HG02973 (cell line): ENCODE results near the gene PAM.

ENCODE experiments used
- ATAC-seq: cut with Tn5 transposase; IDR thresholded peaks from one replicate; pipeline ENCODE4 v1.9.1; 2021; ENCODE audit warnings: moderate library complexity; ENCODE audit not compliant: unreplicated experiment

The PAM gene

DNA sequence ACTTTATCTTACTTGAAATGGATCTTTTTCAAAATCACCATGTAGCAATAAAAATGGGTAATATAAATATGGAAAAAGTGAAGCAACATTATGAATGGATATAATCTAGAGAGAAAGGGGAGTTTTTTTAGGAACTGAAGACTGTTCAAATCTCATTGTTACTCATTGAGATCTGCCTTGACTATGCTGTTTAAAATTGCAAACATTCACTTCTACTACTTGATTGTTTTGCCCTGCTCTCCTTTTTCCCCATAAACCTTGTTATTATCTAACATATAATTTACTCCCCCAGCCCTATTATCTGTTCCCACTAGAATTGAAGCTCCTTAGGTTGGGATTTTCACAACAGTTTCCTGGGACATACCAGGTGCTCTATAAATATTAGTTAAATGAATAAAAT lies 22.0 kb downstream of the PAM start:
- ATAC-seq = no peak

DNA sequence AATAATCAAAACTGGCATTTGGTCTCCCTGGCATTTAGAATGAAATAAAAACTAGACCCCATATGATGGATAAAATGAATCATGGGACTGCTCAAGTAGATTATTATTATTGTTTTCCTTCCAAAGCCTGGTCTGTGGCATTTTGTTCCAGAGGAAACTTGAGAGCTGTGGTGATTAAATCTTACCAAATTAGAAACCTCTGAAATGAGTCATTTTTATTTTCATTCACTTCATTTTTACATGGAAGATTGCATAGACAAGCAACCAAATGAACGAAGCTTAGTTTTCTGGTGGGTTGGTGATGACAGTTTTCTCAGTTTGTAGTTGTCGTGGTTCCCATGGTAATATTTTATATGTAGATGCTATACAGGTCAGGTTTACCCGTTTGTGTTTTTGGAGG lies 23.4 kb downstream of the PAM start:
- ATAC-seq = peak; percentile 69

DNA sequence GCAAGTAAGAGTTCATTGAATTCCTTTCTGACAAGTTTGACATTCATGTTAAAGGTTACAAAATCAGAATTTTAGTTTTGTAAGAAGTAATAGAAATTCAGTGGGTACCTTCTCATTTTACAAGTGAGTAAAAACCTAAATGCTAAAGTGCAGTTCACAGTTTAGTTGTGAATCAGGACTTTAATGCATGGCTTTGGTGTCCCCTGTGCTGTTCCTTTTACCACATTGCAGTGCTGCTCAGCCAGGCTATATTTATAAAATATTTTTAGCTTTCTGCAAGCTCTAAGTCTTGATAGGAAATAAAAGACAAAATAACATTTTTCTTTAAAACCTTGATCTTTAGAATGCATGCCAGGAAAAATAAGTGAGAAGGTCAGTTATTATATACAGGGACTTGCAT lies 26.3 kb downstream of the PAM start:
- ATAC-seq = no peak

DNA sequence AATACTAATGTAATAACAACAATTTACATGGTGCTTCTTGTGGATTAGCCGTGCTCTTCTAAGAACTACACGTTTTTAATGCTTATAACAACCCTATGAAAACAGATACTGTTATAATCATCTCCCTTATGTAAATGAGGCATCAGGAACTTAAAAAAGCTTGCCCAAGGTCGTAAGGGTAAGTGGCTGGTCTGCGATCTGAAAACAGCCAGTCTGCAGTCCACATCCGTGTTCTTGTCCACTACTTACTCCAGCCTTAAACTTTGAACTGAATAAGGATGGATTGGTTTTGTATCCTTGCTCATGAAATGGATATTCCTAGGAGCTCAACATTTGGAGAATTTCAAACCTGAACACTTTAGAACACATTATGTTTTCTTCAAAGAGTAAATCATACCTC lies 26.7 kb downstream of the PAM start:
- ATAC-seq = no peak

DNA sequence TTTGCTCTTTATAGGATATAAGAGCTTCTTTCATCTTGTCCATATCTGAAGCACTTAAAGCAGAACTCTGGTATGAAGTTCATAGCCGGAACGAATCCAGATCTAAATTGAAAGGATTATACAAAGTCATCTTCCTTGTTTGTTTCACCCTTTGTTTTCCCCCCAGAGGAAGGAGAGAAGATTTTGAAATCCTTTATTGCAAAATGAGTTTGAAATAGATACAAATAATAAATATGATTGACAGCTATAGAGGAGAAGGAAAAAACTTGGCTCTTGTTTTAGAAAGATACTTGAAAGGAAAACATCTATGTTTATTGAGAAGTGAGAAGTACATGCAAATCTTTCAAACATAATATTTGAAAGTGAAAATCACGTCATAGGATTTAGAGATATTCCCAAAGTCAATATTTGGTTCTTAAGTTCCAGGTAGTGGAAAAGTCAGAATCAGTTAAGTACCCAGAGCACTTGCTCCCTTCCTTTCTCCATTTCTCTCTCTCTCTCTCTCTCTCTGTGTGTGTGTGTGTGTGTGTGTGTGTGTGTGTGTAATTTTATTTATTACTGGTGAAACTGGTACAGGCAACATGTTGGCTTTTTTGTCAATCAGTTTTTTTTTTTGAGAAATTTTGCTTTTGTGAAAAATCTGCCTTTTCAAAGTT lies 27.2 kb downstream of the PAM start:
- ATAC-seq = no peak

DNA sequence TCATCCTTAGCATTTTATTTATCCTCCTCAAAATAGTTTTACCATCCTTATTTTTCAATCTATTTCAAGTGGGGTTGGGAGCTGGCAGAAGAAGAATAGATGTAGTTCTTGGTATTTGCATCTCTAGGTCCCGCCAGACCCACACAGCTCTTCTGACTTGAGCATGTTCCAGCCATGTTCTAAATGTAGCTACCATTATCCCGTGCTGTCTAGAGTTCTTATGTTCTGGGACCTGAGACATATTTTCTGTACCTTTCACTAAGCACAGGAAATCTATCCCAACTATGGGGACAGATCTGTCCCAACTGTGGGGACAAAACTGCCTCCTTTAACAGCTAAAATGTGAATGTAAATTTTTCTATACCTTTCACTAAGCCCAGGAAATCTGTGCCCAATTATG lies 32.0 kb downstream of the PAM start:
- no peak for ATAC-seq

DNA sequence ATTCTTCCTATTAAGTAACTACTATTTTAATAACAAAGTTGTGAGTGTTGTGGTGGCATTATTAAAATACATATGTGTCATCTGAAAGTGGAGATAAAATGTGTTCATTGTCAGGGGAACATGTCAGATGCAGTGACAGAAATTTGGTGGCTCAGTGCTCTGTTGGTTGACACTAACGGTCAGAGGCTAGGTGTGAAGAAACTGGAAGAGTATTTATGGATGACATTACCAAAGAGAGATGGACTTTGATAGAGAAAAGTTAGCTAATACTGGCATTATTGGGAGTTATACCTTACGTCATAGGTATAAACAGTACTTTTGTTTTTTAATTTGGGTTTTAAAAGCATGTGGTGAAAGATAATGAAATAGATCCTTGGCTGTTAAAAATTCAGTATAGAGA lies 33.7 kb downstream of the PAM start:
- ATAC-seq = no peak

DNA sequence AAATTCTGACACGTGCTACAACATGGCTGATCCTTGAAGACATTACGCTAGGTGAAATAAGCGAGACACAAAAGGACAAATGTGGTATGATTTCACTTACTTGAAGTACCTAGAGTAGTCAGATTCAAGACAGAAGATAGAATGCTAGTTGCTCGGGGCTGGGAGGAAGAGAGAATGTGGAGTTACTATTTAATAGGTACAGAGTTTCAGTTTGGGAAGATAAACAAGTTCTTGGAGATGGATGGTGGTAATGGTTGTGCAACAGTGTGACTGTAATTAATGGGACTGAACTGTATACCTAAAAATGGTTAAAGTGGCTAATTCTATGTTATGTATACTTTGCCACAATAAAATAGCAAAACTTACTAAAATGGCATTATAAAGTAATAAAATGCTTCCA lies 34.4 kb downstream of the PAM start:
- no peak for ATAC-seq

DNA sequence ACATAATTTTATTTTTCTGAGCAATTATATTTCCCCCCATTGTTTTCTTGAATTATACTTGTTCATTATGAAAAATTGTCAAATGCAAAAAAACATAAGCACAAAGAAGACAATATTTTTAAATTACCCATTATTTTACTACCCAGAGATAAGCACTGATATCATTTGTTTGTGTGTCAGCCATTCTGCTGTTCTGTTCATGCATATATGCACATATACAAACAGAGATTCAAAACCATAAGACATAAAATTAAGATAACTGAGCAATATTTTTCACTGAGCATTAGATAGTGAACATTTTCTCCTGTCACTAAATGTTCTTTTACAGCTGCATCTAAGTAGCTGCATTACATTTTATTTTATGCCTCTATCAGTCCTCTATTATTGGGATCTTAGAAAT lies 35.6 kb downstream of the PAM start:
- ATAC-seq = no peak

DNA sequence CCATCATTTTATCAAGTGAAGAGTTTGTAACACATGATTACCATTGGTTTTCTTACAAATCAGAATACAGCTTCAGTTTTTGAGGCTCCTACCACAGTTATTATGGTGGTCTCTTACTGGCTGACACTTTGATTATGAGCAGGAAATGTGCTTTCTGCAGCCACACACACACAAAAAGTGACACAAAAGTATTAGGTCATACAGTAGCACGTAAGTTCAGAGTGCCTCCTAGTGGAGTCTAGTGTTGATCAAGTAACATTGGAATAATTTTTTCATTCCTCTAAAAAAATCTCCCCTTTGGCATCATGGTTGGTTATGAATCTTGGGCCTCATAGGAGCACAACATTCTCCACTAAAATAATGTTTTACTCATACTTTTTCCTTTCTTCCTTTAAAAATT lies 37.6 kb downstream of the PAM start:
- ATAC-seq = no peak

DNA sequence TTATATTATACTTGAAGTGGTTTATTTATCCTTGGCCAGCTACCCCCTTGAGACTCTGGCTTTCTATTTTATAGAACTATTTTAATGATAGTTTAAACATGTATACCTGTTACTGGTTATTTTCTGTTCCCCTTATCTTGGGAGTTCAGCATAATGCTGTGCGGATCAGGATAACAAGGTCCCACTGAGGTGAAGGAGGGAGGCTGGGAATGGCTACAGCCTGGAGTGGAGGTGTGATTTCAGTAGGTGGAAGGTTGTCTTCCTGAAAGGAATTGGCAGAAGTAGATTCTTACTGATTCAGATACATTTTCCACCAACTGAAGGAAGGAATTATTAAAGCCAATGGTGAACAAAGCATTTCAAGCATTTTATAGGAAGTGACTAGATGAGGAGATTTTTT lies 38.9 kb downstream of the PAM start:
- ATAC-seq = no peak

DNA sequence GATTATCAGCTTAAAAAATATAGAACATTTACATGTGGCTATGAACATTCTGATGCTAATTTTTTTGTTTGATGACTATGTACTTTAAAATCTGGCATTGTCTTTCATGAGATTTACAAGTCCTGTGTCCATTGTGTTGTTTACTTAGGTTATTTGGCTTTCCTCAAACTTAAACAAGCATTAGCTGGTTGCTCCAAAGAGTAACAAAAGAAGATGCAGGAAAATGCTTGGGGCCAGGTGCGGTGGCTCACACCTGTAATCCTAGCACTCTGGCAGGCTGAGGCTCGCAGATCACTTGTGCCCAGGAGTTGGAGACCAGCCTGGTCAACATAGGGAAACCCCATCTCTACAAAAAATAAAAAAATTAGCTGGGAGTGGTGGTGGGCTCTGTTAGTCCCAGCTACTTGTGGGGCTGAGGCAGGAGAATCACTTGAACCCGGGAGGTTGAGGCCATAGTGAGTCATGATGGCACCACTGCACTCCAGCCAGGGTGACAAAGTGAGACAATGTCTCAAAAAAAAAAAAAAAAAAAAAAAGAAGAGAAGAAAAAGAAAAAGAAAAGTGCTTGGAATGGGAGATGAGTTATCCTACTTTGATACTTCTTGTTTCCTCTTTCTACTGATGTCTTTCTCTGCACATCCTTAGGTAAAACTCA lies 39.7 kb downstream of the PAM start:
- no peak for ATAC-seq

DNA sequence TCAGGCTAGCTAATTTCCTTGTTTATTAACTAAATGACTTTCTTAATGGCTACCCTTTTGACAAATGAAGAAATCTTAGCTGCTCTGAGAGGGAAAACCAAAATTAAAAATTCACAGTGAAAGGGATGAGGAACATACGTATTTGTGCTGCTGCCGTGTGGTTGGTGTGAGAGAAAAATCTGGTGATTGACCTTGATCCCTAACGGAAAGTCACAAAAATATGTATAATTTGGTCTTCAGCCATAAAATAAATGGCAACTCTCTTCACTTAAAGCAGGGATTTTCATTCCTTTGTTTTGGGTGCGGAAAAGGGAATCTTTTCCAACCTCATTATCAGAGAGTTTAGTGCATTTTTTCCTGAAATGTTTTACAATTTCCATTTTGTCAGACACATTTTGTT lies 40.4 kb downstream of the PAM start:
- no peak for ATAC-seq

DNA sequence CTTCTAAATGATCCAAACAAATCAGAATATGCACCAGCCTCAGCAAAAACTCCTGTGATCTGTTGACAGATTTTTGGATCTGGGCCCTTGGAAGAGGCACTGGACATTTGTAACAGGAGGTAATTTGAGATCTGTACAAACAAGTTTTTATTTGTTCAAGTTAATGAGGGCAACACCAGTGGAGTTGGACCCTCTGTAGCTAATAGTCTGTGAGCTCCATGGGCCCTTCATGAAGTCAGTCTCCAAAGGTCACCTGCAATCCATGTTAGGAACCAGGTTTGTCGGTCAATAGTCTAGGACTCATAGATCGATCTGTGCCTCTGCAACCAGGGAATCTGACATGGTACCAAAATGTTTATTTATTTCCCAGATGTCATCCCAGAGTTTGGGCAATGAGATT lies 40.9 kb downstream of the PAM start:
- no peak for ATAC-seq

DNA sequence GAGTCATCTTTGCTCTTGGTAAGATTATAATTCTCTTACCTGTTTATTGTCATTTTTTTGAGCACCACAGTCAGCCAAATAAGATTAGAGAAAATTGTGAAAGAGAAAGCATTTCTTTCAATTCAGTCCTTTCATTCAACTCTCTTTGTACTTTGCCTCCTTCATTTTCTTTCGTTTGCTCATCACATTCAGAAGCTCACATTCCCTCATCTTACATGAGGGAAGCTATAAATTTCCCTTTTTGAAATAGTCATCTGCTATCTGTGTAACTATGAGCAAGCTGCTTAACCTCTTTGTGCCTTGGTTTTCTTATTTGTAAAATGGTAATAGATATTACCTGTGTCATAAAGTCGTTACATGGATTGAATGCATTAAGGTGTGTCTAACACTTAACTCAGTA lies 41.4 kb downstream of the PAM start:
- ATAC-seq = no peak

DNA sequence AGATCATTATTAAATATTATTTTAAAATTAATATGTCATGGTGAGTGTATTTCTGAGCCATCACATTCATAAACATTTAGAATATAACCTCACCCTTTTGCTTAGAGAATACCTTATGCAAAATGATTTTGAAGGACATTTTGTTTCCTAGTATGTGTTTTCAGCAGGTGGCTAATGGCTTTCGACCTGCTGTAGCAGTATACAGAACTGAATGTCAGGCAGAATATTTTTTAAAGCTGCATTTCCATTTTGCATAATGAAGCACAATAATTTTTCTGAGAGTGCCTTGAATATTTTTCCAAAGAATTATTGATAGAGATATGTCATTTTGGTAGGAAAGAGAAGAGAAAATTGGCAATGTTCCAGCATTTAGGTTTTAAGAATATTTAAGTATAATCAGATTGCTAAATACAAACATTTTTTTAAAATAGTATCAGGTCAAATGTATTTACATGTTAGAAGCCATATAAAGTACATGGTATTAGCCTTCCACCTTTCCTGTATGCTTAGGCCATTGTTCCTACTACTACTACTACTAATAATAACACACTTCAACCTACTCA lies 42.3 kb downstream of the PAM start:
- no peak for ATAC-seq

DNA sequence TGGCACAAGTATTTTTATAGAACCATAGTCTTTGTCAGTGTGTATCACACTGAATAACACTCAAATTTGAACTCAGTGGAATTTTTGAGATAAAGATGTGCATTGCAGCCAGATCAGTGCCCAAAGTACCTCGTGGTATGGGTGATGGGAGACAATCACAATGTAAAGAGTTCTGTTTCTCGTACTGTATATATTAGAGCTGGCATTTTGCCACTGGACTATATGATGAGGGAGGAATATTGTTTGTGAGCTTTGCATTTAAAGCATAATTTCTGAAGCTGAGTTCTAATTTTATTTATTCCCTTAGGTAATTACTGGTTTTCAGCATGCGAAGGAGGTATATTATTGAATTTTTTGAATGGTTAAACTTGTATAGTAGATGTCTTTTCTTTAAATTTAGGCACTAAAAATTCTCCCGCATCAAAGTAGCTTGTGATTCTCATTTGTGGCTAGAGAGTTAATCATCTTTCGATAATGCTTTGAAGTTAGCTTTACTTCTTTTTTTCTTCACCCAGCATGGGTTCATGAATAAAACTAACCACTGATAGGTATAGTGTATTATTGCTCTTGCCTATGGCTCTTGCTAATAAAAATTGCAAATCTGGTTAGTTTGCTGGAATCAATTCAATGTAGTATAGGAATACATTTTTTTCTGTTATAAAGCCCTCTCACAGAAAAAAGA lies 43.1 kb downstream of the PAM start:
- no peak for ATAC-seq

DNA sequence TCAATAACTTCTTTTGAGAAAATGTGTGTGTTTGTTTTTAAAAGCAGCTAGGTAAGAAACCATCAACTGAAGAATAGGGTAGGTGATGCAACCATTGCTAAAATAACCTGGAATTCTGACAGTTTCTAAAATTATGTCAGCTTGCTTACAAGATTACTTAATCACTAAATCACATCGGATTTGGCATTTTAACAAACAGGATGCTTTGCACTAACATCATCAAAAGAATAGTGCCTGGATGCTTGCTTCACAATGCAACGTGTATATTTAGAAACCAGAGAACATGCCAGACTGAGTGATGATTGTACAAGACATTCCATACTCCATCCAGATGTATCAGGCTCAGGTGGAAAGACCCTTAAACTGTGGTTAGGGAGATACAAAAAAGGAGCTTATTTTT lies 43.9 kb downstream of the PAM start:
- no peak for ATAC-seq

DNA sequence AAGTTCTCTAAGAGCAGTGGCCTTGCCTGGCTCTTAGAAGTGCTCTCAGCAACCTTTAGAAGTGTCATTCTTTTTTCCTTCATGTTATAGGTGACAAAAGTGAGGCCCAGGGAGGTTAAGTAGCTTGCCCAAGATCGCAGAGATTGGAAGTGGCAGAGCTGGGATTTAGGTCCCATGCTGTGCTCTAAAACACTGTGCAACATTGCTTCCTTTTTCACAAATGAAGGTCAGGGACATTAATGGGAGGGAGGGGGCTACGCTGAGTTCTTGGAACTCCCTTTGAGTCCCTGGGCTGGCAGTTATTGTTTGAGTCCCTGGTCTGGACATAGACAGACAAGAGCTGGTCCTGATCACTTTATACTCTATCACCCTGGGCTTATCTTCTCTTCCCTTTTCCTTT lies 45.3 kb downstream of the PAM start:
- no peak for ATAC-seq

DNA sequence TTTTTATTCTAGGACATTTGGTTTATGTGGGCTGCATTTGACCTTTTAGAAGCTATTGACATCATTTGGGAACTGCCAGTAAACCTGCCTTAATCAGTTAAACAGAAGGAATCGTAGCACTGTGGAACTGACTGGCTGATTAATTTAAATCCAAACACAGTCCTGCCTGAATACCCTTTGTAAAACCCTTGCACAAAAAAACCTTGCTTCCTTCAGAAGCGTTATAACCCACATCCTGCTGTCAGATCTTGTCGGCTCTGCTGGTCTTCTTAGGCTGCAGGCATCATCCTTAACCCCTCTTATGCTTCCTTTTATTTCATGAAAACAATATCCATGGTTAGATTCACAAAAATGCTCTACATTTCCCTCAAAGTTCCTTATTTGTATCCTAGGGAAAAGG lies 46.3 kb downstream of the PAM start:
- ATAC-seq = peak; percentile 58

DNA sequence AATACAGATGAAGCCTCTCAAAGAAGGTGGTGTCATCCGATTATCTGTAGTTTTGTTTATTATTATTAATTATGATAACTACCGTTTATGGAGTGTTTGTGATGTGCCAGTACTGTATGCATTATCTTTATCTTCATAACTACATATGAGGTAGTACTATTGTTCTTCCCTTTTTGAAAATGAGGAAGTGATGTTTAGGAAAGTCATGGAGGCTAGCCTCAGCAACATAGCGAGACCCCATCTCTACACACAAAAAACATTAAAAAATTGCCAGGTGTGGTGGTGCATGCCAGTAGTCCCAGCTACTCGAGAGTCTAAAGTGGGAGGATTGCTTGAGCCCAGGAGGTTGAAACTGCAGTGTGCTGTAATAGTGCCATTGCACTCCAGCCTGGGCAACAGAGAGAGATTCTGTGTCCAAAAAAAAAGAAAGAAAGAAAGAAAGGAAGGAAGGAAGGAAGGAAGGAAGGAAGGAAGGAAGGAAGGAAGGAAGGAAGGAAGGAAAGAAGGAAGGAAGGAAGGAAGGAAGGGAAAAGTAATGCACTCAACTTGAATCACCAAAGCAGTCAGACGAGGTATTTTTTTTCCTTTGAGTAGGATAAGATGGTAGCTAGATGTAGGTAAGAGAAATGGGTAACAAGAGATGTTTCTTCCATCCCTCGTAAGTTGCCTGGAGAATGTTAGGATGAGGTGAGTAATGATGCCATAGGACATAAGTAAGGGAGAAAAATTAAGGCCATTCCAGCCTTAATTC lies 47.8 kb downstream of the PAM start:
- ATAC-seq = no peak
